Gastroesophageal sphincter (tissue), 4 donors: ENCODE results near the gene HDAC11. TPM values are rescaled to one million over a fixed set of nuclear protein-coding genes. Genes with fewer than 3 reads are reported as not detected.
"Not testable (repeated sequence)": the region's sequence is repeated elsewhere in the genome, so short reads cannot be mapped to it uniquely, and the experiment has no call there.

Experiments used
- ATAC-seq: fragments of 150-250 bp; one replicate; pipeline ENCODE4 v1.9.1; 2016; ENCODE audit warnings: mild to moderate bottlenecking, moderate library complexity
- H3K27ac ChIP-seq, 4 donors: fragments of 200-600 bp; sonication (generic) in 3 of 4; 1 replicate in 3 of 4; 2 replicates in 1 of 4; pipeline ENCODE4 v1.5.1; 2016 to 2019
- H3K27me3 ChIP-seq: fragments of 200-600 bp; sonication (generic); one replicate; pipeline ENCODE4 v1.5.1; 2019
- H3K36me3 ChIP-seq, 2 donors: fragments of 200-600 bp; sonication (generic); one replicate each; pipeline ENCODE4 v1.5.1; 2019; ENCODE audit warnings: control low read depth in 1 of 2
- H3K4me1 ChIP-seq, 3 donors: fragments of 200-600 bp; sonication (generic); 1 replicate in 2 of 3; 2 replicates in 1 of 3; pipeline ENCODE4 v1.5.1; 2016 to 2019; ENCODE audit warnings: control low read depth in 2 of 3
- H3K4me3 ChIP-seq, 2 donors: fragments of 200-600 bp; sonication (generic); one replicate each; pipeline ENCODE4 v1.5.1; 2019; ENCODE audit warnings: mild to moderate bottlenecking in 1 of 2, moderate library complexity in 1 of 2
- H3K9me3 ChIP-seq, 3 donors: fragments of 200-600 bp; sonication (generic); one replicate each; pipeline ENCODE4 v1.5.1; 2017 to 2019; ENCODE audit warnings: control low read depth in 2 of 3
- CTCF ChIP-seq, 4 experiments: fragments of 200-600 bp in 2 of 4; fragments of 450-650 bp in 2 of 4; sonication (generic) in 1 of 4; IDR thresholded peaks; one replicate each; pipeline ENCODE4 v1.5.1; 2017 to 2019; ENCODE audit warnings: antibody characterized with exemption in 4 of 4, mild to moderate bottlenecking in 2 of 4, moderate library complexity in 2 of 4
- EP300 ChIP-seq: sonication (generic); formaldehyde crosslinking; IDR thresholded peaks from one replicate; pipeline ENCODE4 v1.6.1; 2017; ENCODE audit warnings: antibody characterized with exemption, mild to moderate bottlenecking
- POLR2A ChIP-seq, 2 donors: fragments of 450-650 bp; IDR thresholded peaks; one replicate each; pipeline ENCODE4 v1.6.1; 2017; ENCODE audit warnings: antibody characterized with exemption in 2 of 2, mild to moderate bottlenecking in 2 of 2, moderate library complexity in 1 of 2
- POLR2AphosphoS5 ChIP-seq: sonication (generic); formaldehyde crosslinking; IDR thresholded peaks from one replicate; pipeline ENCODE4 v1.6.1; 2017; ENCODE audit warnings: antibody characterized with exemption
- WGBS, 2 donors: methylation state at CpG; one replicate each; pipeline ENCODE4 v1.1.5; 2018; ENCODE audit warnings: low coverage in 1 of 2; 5-methylcytosine and 5-hydroxymethylcytosine counted together
- total RNA-seq, 4 donors: library from RNA; depleted of rRNA; stranded (reverse); fragments of >200 nt; gene quantifications; one replicate each; pipeline ENCODE4 v1.1.0, GENCODE V29; 2016

The HDAC11 gene
- 10 to 100 TPM; 22.3 to 37.1 (median 30.0) TPM for total RNA-seq

- Histone ChIP-seq H3K36me3 (peaks cover 0 to 14% of the 10 kb centered on the region in 2 donors), H3K27ac (peak within 1 kb of the TSS; percentile 70 to 96 (median 94)), H3K9me3 (no peaks in the 10 kb centered on the region), H3K4me1 (peaks cover 0 to 52% (median 16%) of the 10 kb centered on the region in 3 donors), H3K4me3 (peak within 1 kb of the TSS; percentile 53 to 90), H3K27me3 (no peaks in the 10 kb centered on the region)
- no CpG with 5 or more reads among the region's 67 CpGs for WGBS, 2 donors
- ATAC-seq, result peak; percentile 97
- TF ChIP-seq POLR2A (IDR thresholded peaks at IDR 0.05), result peak; percentile 76 to 81
- peak; percentile 92 for TF ChIP-seq POLR2AphosphoS5
- no peak for TF ChIP-seq EP300
- peak in 3 of 4 experiments; percentile 54 to 70 (median 59) for TF ChIP-seq CTCF (IDR thresholded peaks at IDR 0.05)
Observed at GRCh38 chr3:13479582-13480339, at the start of gene HDAC11. Gene HDAC11, plus strand, starts transcription at chr3:13480306. Its CDS starts 42 bp downstream, at chr3:13480348.

GRCh38 chr3:13430411-13430875 is 49.7 kb upstream of the HDAC11 start:
- H3K27ac ChIP-seq, ATAC-seq, H3K27me3 ChIP-seq, H3K4me1 ChIP-seq, H3K9me3 ChIP-seq, H3K36me3 ChIP-seq, H3K4me3 ChIP-seq: not testable (repeated sequence)
- WGBS, 2 donors, result 100% methylated on average over 2 of the region's 2 CpGs; no CpG with 5 or more reads in 1 of the 2 donors

GRCh38 chr3:13432093-13432492 is 48.0 kb upstream of the HDAC11 start:
- ATAC-seq, result no peak
- TF ChIP-seq EP300 (no peak), CTCF (IDR thresholded peaks at IDR 0.05) (no peak), POLR2A (IDR thresholded peaks at IDR 0.05) (no peak)
- no peaks in the 10 kb centered on the region for H3K9me3 ChIP-seq

GRCh38 chr3:13433912-13434311 is 46.2 kb upstream of the HDAC11 start:
- no peaks in the 10 kb centered on the region for H3K9me3 ChIP-seq
- no peak overlapping the region for H3K4me3 ChIP-seq
- no peak for ATAC-seq
- TF ChIP-seq CTCF (IDR thresholded peaks at IDR 0.05), result no peak
- no peak for TF ChIP-seq POLR2AphosphoS5
- no peak for TF ChIP-seq EP300
- TF ChIP-seq POLR2A (IDR thresholded peaks at IDR 0.05), result no peak
- no peaks in the 10 kb centered on the region for H3K27me3 ChIP-seq
- WGBS, 2 donors, result 80 to 89% methylated on average over 5 of the region's 5 CpGs
- H3K4me1 ChIP-seq, result no peaks in the 10 kb centered on the region
- H3K36me3 ChIP-seq, result no peaks in the 10 kb centered on the region
- no peak overlapping the region for H3K27ac ChIP-seq

More at GRCh38 chr3:13432093-13432492, 48.0 kb upstream of the HDAC11 start:
- Histone ChIP-seq H3K4me3 (no peak overlapping the region), H3K36me3 (no peaks in the 10 kb centered on the region), H3K27me3 (no peaks in the 10 kb centered on the region), H3K4me1 (no peaks in the 10 kb centered on the region), H3K27ac (no peak overlapping the region)
- 11 to 50% methylated on average over 1 of the region's 1 CpG for WGBS, 2 donors

- not testable (repeated sequence) for H3K4me1 ChIP-seq, H3K36me3 ChIP-seq, H3K27ac ChIP-seq, H3K9me3 ChIP-seq, H3K4me3 ChIP-seq, ATAC-seq, H3K27me3 ChIP-seq
- WGBS, 2 donors, result 78 to 81% methylated on average over 4 of the region's 4 CpGs
Observed at GRCh38 chr3:13436213-13436612, 43.9 kb upstream of the HDAC11 start.

GRCh38 chr3:13440204-13440817 is 39.8 kb upstream of the HDAC11 start:
- TF ChIP-seq POLR2A (IDR thresholded peaks at IDR 0.05) (no peak), POLR2AphosphoS5 (no peak), EP300 (no peak), CTCF (IDR thresholded peaks at IDR 0.05) (no peak)
- WGBS, 2 donors, result 70 to 82% methylated on average over 2 to 4 of the region's 4 CpGs
- Histone ChIP-seq H3K27ac (no peak overlapping the region), H3K36me3 (no peaks in the 10 kb centered on the region), H3K27me3 (no peaks in the 10 kb centered on the region), H3K9me3 (no peaks in the 10 kb centered on the region), H3K4me1 (no peaks in the 10 kb centered on the region), H3K4me3 (no peak overlapping the region)
- no peak for ATAC-seq

- H3K36me3 ChIP-seq, H3K9me3 ChIP-seq, H3K27me3 ChIP-seq, H3K4me1 ChIP-seq, H3K4me3 ChIP-seq, H3K27ac ChIP-seq, ATAC-seq: not testable (repeated sequence)
- 75 to 93% methylated on average over 1 to 2 of the region's 2 CpGs for WGBS, 2 donors
Observed at GRCh38 chr3:13442882-13443281, 37.2 kb upstream of the HDAC11 start.
